ENCODE measurements around the gene ABCC1.

Gene ABCC1

GRCh38 chr16:16025214-16025968 lies 76.0 kb downstream of the ABCC1 start:
- DNase-seq, result peak; percentile 66 to 74

- DNase-seq, result no peak
These were observed 78.4 kb downstream of the ABCC1 start for GRCh38 chr16:16027728-16028310.

GRCh38 chr16:16028311-16028999 lies 79.0 kb downstream of the ABCC1 start:
- no peak for DNase-seq

- DNase-seq, result no peak
These were observed 80.1 kb downstream of the ABCC1 start for GRCh38 chr16:16029431-16030011.

DNA sequence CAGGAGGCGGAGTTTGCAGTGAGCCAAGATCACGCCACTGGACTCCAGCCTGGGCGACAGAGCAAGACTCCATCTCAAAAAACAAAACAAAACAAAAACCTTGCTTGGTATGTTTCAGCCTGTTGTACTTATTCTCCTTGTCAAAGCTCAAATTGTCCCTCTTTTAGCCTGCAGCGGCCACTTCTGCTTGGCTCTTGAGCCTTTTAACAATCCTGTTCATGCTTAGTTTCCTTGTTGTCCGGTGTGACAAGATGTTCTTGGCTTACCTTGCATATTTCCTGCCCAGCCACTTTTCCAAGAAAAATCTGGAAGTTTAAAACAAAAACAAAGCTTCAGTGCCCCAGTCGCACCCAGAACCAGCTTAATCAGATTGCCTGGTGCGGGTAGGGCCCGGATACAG lies 81.0 kb downstream of the ABCC1 start:
- no peak for DNase-seq

DNA sequence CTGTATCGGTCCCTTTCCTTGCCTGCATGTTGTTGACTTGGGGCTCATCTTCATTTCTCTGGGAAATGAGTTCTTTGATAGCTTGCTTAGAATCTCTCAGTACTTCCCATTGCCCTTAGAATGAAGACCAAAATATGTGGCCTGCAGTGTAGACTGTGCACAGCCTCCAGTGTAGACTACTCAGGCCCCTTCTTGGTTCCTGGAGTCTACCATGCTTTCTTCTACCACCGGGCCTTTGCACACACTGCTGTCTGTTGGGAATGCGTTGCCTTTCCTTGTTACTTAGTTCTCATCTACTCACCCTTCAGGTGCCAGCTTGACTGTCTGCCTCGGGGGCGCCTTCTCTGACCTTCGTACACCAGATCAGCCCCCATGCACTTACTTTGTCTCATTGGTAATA lies 82.0 kb downstream of the ABCC1 start:
- DNase-seq, result no peak

DNA sequence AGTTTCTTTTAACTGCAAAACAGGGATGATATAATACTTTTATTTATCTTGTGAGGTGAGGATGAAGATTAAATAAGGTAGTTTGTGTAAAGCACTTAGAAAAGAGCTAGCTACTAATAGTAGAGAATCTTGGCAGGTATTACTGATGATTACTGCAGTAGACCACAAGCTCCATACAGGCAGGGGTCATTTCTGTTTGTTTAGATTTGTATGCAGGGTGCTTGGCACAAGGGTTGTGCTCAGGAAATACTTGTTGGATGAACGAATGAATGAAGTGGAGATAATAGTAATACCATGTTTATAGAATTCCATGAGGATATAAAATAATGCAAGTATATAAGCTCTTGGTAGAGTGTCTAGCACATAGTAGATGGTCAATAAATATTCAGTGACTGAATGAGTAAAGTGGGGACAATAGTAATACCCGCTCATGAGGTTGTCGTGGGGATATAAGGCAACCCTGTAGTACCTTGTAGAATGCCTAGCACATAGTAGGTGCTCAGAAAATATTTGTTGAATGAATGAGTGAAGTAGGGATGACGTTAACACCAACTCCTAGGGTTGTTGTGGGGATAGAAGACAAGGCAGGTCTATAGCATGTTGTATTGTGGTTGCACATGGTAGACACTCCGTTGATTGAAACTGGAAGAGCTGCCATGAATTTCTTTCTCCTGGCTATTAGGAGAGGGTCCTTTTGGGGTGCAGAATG lies 83.0 kb downstream of the ABCC1 start:
- no peak for DNase-seq

- no peak for DNase-seq
These were observed 83.8 kb downstream of the ABCC1 start for GRCh38 chr16:16033208-16033717.

DNA sequence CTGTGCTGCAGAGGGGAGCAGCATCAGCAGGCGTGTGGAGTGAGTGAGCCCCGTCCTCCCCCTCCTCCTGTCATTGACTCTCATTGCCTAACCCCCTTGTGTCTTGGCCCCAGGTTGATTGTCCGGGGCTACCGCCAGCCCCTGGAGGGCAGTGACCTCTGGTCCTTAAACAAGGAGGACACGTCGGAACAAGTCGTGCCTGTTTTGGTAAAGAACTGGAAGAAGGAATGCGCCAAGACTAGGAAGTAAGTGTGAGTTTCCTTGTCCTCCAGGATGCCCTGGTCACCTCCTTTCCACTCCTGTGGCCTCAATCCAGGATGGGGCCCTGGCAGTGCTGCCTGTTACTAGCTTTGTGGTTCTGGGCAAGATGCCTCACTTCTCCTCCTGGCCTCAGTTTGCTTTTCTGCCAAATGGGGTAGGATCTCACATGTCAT lies 87.0 kb downstream of the ABCC1 start:
- no peak for DNase-seq

DNA sequence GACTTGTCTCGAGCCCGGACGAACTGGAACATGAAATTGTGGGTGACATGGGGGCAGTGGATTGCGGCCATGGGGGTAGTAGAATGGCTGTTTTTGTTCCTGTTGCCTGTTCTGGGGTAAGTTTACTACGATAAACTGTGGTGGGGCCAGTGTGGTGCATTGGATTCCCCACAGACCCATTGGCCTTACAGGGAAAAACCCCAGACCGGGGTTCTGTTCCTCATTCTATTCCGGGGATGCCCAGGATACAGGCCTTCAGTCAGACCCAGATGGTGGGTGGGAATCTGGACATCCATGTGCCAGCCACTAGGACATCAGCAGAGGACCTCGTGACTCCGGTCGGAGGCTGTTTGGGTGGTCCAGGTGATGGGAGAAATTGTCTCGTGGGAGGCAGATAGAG lies 88.1 kb downstream of the ABCC1 start:
- no peak for DNase-seq

GRCh38 chr16:16037970-16038369 lies 88.6 kb downstream of the ABCC1 start:
- DNase-seq, result no peak

DNA sequence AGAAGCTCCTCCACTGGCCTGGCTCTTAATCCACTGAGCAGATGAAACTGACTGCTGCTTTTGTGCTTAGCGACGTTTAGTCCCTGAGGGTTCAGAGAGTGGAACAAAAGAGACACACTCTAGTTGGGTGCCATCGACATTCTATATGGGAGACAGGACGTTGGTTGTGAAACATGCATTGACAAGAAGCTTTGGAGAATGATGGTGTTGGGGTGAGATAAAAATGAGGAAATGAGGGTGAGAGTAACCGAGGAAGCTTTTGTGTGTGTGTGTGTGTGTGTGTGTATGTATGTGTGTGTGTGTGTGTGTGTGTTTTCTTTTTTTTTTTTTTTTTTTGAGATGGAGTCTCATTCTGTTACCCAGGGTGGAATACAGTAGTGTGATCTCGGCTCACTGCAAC lies 89.5 kb downstream of the ABCC1 start:
- DNase-seq, result no peak

GRCh38 chr16:16041196-16041892 lies 91.9 kb downstream of the ABCC1 start:
- no peak for DNase-seq

- DNase-seq, result no peak
These were observed 92.7 kb downstream of the ABCC1 start for GRCh38 chr16:16042076-16042475.

DNA sequence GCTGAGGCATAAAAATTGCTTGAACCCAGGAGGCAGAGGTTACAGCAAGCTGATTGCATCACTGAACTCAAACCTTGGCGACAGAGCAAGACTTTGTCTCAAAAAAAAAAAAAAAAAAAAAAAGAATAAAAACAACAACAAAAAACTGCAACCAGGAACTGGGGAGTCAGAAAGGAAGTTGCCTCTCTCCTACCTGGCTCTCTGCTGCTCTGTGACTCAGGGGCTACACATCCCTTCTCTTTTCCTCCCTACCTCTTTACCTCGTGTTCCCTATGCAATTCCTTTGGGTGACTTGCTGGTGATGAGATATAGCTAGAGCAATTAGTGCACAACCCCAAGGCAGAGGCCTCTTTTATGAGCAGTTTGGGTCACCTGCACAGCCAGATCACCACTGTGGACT lies 95.9 kb downstream of the ABCC1 start:
- DNase-seq, result no peak

- peak; percentile 40 to 47 for DNase-seq
These were observed 96.5 kb downstream of the ABCC1 start for GRCh38 chr16:16045879-16046278.

DNA sequence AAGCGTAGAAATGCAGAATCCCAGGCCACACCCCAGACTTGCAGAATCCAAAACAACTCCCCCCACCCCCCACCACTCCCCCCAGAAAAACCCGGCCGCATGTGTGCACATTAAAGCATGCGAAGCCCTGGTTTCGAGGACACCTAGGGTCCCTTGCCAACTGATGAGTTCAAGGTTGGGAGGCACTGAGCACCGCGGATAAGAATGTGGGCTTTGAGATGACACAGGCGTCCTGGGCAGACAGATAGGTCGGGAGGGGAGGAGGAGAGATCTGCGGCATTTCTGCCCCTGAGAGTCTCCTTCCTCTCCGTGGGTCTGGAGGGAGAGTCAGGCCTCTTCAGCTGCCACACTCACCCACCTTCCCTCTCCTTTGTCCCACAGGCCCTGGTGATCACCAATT lies 98.3 kb downstream of the ABCC1 start:
- no peak for DNase-seq

DNA sequence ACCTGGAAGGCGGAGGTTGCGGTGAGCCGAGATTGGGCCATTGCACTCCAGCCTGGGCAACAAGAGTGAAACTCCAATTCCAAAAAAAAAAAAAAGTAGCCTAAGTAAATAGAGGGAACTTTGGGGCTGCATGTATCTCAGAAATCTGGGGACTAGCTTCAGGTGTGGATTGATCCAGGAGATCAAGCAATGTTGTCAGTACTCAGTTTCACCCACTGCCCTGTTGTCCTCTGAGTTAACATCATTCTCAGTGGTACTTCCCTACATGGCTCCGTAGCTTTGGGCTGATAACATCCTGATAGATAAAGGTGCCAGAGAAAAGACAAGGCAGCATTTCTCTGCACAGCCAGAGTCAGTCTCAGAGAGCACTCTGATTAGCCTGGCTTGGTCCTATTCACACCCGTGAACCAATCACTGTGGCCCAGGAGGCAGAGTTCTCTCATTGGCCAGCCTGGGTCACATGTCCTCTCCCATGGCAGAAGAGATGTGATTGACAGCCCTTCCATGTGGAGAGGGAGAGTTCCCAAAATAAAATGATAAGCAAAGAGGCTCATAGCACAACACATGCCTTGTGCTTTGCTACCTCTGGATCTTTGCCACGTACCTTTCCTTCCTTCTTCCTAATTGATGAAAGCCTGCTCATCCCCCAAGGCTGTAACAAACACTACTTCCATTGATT lies 99.6 kb downstream of the ABCC1 start:
- no peak for DNase-seq

- DNase-seq, result no peak
These were observed 100.7 kb downstream of the ABCC1 start for GRCh38 chr16:16050106-16050505.

DNA sequence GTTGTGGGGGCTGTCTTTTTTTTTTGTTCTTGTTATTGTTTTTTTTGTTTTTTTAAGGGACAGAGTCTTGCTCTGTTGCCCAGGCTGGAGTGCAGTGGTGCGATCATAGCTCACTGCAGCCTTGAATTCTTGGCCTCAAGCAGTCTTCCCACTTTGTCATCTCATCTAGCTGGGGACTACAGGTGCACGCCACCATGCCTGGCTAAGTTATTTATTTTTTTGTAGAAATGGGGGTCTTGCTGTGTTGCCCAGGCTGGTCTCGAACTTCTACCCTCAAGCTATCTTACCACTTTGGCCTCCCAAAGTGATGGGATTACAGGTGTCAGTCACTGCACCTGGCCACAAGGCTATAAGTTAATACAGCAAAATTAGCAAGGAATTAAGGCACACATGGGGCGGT lies 101.7 kb downstream of the ABCC1 start:
- no peak for DNase-seq

DNA sequence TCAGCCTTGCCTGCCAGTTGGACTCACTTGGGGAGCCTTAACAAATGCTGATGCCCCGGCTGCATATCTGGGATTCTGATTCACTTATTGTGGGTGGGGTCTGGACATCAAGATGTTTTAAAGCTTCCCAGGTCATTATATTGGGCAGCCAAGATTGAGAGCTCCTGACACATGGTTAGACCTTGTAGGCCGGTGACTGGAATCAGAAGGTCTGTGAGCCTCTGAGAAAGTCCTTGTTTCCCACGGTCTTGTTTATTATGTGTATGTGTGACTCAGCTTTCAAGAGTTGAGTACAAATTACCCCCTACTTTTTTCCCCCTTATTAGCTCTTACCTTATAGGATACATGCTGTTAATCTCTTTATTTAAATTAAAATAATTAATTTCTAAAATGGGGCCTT lies 103.5 kb downstream of the ABCC1 start:
- no peak for DNase-seq

DNA sequence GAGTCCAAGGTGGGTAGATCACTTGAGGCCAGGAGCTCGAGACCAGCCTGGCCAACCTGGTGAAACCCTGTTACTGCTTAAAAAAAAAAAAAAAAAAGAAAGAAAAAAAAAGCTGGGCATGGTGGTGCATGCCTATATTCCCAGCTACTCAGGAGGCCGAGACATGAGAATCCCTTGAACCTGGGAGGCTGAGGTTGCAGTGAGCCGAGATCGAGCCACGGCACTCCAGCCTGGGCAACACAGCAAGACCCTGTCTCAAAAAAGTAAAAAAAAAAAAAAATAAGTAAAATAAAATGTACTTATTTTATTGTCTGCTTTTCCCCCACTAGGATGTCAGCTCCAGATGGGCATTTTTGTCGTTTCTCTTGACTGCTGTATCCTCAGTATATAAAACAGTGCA lies 107.7 kb downstream of the ABCC1 start:
- no peak for DNase-seq
